Bone marrow (tissue), 2 donors: ENCODE measurements around the gene ARMCX6.
"Not testable (repeated sequence)": the region's sequence is repeated elsewhere in the genome, so short reads cannot be mapped to it uniquely, and the experiment has no call there.

Source experiments
- DNase-seq, 2 donors: peaks; one replicate each; lab custom pipeline; 2025; lab: John Stamatoyannopoulos, UW

Gene ARMCX6

GRCh38 chrX:101617211-101618191 is at the start of gene ARMCX6:
Gene ARMCX6, minus strand, starts transcription at chrX:101618000. Its CDS starts 1,380 bp downstream, at chrX:101616620.
- peak; percentile 9 to 36 for DNase-seq

DNA sequence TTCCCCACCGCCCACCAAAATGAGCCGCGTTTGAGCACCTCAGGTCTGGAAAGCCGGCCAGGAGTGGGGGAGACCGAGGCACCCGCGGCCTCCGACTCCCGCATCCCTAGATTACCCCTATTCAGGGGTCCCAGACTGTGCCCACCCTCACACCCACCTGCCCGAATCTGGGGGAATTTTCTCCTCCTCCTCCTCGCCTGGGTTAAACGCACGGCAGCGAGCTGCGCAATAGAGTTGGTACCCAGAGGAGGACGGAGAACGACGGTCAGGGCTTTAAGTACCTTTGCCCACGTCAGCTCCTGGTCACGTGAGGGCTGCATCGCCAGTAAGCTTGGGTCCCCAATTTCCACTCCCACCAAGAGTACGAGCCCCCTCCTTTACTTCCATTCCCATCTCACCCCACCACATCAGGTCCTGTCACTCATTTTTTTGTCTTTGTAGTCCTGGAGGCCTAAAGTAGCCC is 41.8 kb upstream of the ARMCX6 start, which contains the start of gene ARMCX2:
TSS of gene ARMCX2 (minus strand) at position 250 of the 463 bp plus-strand sequence. CDS start 2,262 bp downstream, outside the sequence.
- DNase-seq, result no peak

GRCh38 chrX:101658661-101659491 is 41.1 kb upstream of the ARMCX6 start:
- no peak for DNase-seq

GRCh38 chrX:101657495-101657894 is 39.7 kb upstream of the ARMCX6 start:
- DNase-seq, result no peak

GRCh38 chrX:101656817-101657216 is 39.0 kb upstream of the ARMCX6 start:
- DNase-seq, result no peak

DNA sequence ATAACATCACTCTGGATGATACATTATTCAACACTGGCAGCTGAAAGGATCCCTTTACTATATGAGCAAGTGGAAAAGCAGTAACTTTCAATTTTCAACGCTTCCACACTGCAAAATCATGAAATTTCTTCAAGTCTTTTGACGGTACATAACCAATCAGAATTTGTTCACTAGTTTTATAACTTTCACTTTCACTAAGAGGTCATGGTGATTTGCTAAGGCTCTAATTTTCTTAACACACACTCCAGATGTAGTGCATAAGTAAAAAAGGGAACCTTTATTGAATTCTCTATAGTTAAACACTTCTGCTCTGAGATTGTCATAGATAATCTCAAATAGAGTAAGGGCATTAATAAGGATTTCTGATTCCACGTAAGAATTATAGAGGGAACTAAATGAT is 37.7 kb upstream of the ARMCX6 start:
- peak in 1 of 2 donors; percentile 1 for DNase-seq

DNA sequence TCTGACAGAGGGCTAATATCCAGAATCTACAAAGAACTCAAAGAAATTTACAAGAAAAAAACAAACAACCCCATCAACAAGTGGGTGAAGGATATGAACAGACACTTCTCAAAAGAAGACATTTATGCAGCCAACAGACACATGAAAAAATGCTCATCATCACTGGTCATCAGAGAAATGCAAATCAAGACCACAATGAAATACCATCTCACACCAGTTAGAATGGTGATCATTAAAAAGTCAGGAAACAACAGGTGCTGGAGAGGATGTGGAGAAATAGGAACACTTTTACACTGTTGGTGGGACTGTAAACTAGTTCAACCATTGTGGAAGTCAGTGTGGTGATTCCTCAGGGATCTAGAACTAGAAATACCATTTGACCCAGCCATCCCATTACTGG is 29.9 kb upstream of the ARMCX6 start:
- not testable (repeated sequence) for DNase-seq

DNA sequence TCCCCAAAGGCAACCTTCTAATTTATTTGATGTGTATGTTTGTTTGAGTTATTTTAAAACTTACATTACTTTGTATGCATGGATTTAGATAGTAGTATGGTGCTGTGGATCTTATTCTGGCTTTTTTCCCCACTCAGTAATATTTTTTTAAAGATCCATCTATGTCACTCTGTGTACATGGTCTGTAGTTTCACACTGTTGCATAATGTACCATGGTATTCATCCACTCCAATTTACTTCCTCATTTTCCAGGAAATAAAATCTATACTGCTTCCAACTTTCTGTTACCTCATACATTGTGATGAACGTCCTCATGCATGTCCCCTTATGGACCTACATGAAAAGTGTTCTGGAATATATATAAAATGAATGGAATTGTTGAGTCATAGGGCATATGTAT is 24.3 kb upstream of the ARMCX6 start:
- no peak for DNase-seq

DNA sequence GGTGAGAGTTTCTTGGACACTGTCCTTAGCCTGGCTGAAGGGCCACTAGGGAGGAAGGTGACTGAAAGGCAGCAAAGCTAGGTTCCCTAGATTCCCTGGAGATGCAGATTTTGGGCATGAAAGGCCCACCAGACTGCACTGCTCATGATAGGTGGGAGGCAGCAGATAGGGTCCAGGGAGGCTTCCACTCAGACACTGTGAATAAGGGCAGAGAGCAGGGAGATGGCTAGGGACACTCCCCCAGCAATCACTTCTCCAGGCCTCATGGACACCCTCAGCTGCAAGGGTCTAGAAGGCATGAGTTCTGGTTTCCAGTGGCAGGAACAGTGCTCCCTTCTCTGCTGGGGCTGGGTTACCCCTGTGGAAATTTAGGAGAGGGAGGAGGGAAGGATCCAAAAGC is 21.8 kb upstream of the ARMCX6 start:
- DNase-seq, result no peak

DNA sequence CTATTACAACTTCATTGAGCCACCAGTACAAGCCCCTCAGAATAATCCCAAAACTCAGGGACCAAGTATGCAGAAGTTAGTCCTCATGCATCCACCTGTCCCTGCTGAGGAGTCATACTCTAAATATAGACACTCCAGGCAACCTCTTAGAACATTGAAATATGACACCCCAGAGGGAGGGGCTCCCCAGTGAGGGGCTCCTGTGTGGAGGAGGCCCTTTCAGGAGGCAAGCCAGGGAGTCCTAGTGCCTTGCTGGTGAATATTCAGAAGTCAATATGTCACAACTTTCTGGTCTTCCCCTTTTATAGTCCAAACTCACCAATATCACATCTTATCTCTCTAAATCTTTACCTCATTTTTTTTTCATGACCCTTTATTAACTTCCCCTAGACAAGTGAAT is 1.6 kb upstream of the ARMCX6 start:
- peak in 1 of 2 donors; percentile 0 for DNase-seq

DNA sequence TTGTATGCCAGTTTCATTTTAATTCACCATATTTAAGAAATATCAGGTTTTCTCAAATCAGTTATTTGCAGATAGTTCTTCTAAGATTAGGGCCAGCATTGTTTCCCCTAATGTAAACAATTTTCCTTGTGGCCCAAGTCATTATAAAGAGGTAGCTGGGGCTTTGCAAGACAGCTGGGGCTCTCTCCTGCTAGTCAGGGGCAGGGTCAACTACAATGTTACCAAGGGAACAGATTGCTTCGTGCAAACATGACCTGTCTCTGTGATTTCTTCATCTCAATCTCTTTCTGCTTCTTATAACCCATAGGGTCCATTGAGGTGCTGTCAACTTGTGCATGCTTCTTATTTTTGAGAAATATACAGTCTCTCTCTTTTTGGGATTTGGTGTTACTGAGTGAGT is 12.1 kb downstream of the ARMCX6 start:
- DNase-seq, result no peak

GRCh38 chrX:101605146-101605545 is 12.7 kb downstream of the ARMCX6 start:
- no peak for DNase-seq

- no peak for DNase-seq
Measured at GRCh38 chrX:101602077-101602476, 15.7 kb downstream of the ARMCX6 start.

- DNase-seq, result not testable (repeated sequence)
Measured at GRCh38 chrX:101599592-101599991, 18.2 kb downstream of the ARMCX6 start.

DNA sequence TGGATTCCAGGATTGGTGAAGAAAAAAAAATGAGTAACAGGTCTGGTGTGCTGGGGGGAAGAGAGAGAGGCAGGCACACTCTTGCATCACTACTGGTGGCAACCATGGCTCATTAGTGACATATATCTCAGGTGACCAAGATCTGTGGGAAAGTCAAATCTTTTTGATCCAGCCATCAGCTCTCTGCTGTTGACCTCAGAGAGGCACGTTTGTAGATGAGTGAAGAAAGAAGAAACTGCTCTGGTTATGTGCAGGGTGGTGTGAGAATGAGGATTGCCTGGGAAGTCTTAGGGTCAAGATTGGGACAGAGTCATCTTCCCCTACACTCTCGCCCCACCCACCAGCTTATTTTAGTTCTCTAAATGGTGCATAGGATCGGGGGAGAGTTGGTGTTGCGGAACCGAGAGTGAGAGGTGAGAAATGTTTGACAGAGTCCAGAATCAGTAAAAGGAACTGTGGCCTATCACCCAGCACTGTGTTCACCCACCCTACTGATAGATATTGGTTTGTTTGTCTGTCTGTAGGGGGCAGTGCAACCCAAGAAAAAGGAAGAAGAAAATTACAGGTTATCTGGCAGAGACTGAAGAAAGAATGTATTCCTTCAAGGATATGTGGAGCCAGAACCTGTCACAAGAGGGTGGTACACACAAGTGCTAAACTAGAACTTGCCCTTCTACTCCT is 21.9 kb downstream of the ARMCX6 start:
- peak in 1 of 2 donors; percentile 30 for DNase-seq
